BLaER1 (cell line): Measurements from ENCODE around the gene PYCARD.

ENCODE experiments used
- H3K27ac ChIP-seq: shearing (Covaris generic); formaldehyde crosslinking; 2 replicates; pipeline ENCODE4 v1.8.1; 2022
- H3K27me3 ChIP-seq: shearing (Covaris generic); formaldehyde crosslinking; 2 replicates; pipeline ENCODE4 v1.8.1; 2022
- H3K36me3 ChIP-seq: shearing (Covaris generic); formaldehyde crosslinking; 2 replicates; pipeline ENCODE4 v1.8.1; 2022
- H3K4me1 ChIP-seq: shearing (Covaris generic); formaldehyde crosslinking; 2 replicates; pipeline ENCODE4 v1.8.1; 2022
- H3K4me2 ChIP-seq: shearing (Covaris generic); formaldehyde crosslinking; 2 replicates; pipeline ENCODE4 v1.8.1; 2022
- H3K4me3 ChIP-seq: shearing (Covaris generic); formaldehyde crosslinking; 2 replicates; pipeline ENCODE4 v1.8.1; 2022
- H3K9ac ChIP-seq: shearing (Covaris generic); formaldehyde crosslinking; 2 replicates; pipeline ENCODE4 v1.8.1; 2022
- H3K9me3 ChIP-seq: shearing (Covaris generic); formaldehyde crosslinking; 2 replicates; pipeline ENCODE4 v1.8.1; 2022
- H4K20me1 ChIP-seq: shearing (Covaris generic); formaldehyde crosslinking; 2 replicates; pipeline ENCODE4 v1.8.1; 2022
- Cebpa-rat ChIP-seq: shearing (Covaris generic); IDR thresholded peaks from 2 replicates; pipeline ENCODE4 v1.8.1; 2022

PYCARD gene

GRCh38 chr16:31191697-31192428, 10.7 kb downstream of the PYCARD start:
- Histone ChIP-seq H3K4me3 (no peak overlapping the region), H3K27me3 (no peaks in the 10 kb centered on the region), H3K36me3 (peaks cover 100% of the 10 kb centered on the region), H3K9me3 (no peaks in the 10 kb centered on the region), H3K27ac (no peak overlapping the region), H4K20me1 (peaks cover 100% of the 10 kb centered on the region), H3K4me1 (no peaks in the 10 kb centered on the region), H3K9ac (no peak overlapping the region), H3K4me2 (no peak overlapping the region)
- TF ChIP-seq Cebpa-rat: no peak

- Histone ChIP-seq H3K9me3 (no peaks in the 10 kb centered on the region), H3K27ac (no peak overlapping the region), H3K4me3 (no peak overlapping the region), H4K20me1 (peaks cover 100% of the 10 kb centered on the region), H3K9ac (no peak overlapping the region), H3K4me2 (no peak overlapping the region), H3K27me3 (no peaks in the 10 kb centered on the region), H3K4me1 (0 out of 2 replicates have a peak, but pooled peaks cover 5% of the 10 kb centered on the region), H3K36me3 (peaks cover 100% of the 10 kb centered on the region)
- no peak for TF ChIP-seq Cebpa-rat
These were observed 11.6 kb downstream of the PYCARD start for GRCh38 chr16:31190818-31191444.

GRCh38 chr16:31190061-31190460, 12.5 kb downstream of the PYCARD start:
- Histone ChIP-seq H3K4me3 (no peak overlapping the region), H3K27ac (no peak overlapping the region), H3K36me3 (peaks cover 100% of the 10 kb centered on the region), H3K27me3 (no peaks in the 10 kb centered on the region), H4K20me1 (peaks cover 100% of the 10 kb centered on the region), H3K9me3 (no peaks in the 10 kb centered on the region), H3K9ac (no peak overlapping the region), H3K4me1 (peaks cover 14% of the 10 kb centered on the region; the same call in 1 of the 2 replicates), H3K4me2 (no peak overlapping the region)
- no peak for TF ChIP-seq Cebpa-rat

- no peak overlapping the region for H3K9ac ChIP-seq
- H3K27ac ChIP-seq: no peak overlapping the region
- H4K20me1 ChIP-seq: peaks cover 100% of the 10 kb centered on the region
- no peak overlapping the region for H3K4me3 ChIP-seq
- H3K4me1 ChIP-seq: peaks cover 16% of the 10 kb centered on the region; the same call in 1 of the 2 replicates
- no peaks in the 10 kb centered on the region for H3K9me3 ChIP-seq
- no peak overlapping the region for H3K4me2 ChIP-seq
- H3K27me3 ChIP-seq: no peaks in the 10 kb centered on the region
- TF ChIP-seq Cebpa-rat: no peak
- H3K36me3 ChIP-seq: peaks cover 100% of the 10 kb centered on the region
These were observed 13.2 kb downstream of the PYCARD start for GRCh38 chr16:31189412-31189778.

- Histone ChIP-seq H3K4me2 (no peak overlapping the region), H3K9me3 (no peaks in the 10 kb centered on the region), H4K20me1 (peaks cover 100% of the 10 kb centered on the region), H3K9ac (no peak overlapping the region), H3K4me1 (peaks cover 20% of the 10 kb centered on the region), H3K27ac (no peak overlapping the region), H3K27me3 (no peaks in the 10 kb centered on the region), H3K36me3 (peaks cover 100% of the 10 kb centered on the region), H3K4me3 (no peak overlapping the region)
- TF ChIP-seq Cebpa-rat: no peak
These were observed 13.8 kb downstream of the PYCARD start for GRCh38 chr16:31188450-31189411.

GRCh38 chr16:31187808-31188189, 14.8 kb downstream of the PYCARD start:
- peaks cover 29% of the 10 kb centered on the region for H3K4me1 ChIP-seq
- no peak overlapping the region for H3K9ac ChIP-seq
- TF ChIP-seq Cebpa-rat: no peak
- H3K27me3 ChIP-seq: no peaks in the 10 kb centered on the region
- H3K4me2 ChIP-seq: no peak overlapping the region
- no peak overlapping the region for H3K4me3 ChIP-seq
- H4K20me1 ChIP-seq: peaks cover 100% of the 10 kb centered on the region
- H3K9me3 ChIP-seq: no peaks in the 10 kb centered on the region
- H3K27ac ChIP-seq: no peak overlapping the region
- H3K36me3 ChIP-seq: peaks cover 100% of the 10 kb centered on the region

GRCh38 chr16:31186930-31187807, 15.4 kb downstream of the PYCARD start:
- no peaks in the 10 kb centered on the region for H3K27me3 ChIP-seq
- H3K4me2 ChIP-seq: no peak overlapping the region
- H3K4me3 ChIP-seq: no peak overlapping the region
- no peak overlapping the region for H3K9ac ChIP-seq
- no peak for TF ChIP-seq Cebpa-rat
- H3K9me3 ChIP-seq: no peaks in the 10 kb centered on the region
- H3K27ac ChIP-seq: no peak overlapping the region
- H4K20me1 ChIP-seq: peaks cover 100% of the 10 kb centered on the region
- peaks cover 36% of the 10 kb centered on the region for H3K4me1 ChIP-seq
- peaks cover 100% of the 10 kb centered on the region for H3K36me3 ChIP-seq

- H3K4me3 ChIP-seq: no peak overlapping the region
- no peaks in the 10 kb centered on the region for H3K9me3 ChIP-seq
- H3K9ac ChIP-seq: no peak overlapping the region
- H3K27ac ChIP-seq: no peak overlapping the region
- H3K36me3 ChIP-seq: peaks cover 100% of the 10 kb centered on the region
- TF ChIP-seq Cebpa-rat: no peak
- peaks cover 100% of the 10 kb centered on the region for H4K20me1 ChIP-seq
- peaks cover 44% of the 10 kb centered on the region for H3K4me1 ChIP-seq
- no peak overlapping the region for H3K4me2 ChIP-seq
- no peaks in the 10 kb centered on the region for H3K27me3 ChIP-seq
These were observed 16.4 kb downstream of the PYCARD start for GRCh38 chr16:31186176-31186575.

GRCh38 chr16:31185339-31185738, 17.2 kb downstream of the PYCARD start:
- no peak overlapping the region for H3K4me3 ChIP-seq
- no peaks in the 10 kb centered on the region for H3K27me3 ChIP-seq
- H3K36me3 ChIP-seq: peaks cover 96% of the 10 kb centered on the region
- H3K27ac ChIP-seq: no peak overlapping the region
- H3K9ac ChIP-seq: no peak overlapping the region
- no peak for TF ChIP-seq Cebpa-rat
- H4K20me1 ChIP-seq: peaks cover 100% of the 10 kb centered on the region
- H3K9me3 ChIP-seq: no peaks in the 10 kb centered on the region
- peaks cover 44% of the 10 kb centered on the region for H3K4me1 ChIP-seq
- no peak overlapping the region; the same call in 1 of the 2 replicates for H3K4me2 ChIP-seq
